ENCODE results near the gene PGGT1B. TPM values are rescaled to one million over a fixed set of nuclear protein-coding genes. Genes with fewer than 3 reads are reported as not detected.

Gene PGGT1B
- total and polyA plus RNA-seq, 4 donors = 3.7 to 45.5 (median 20.7) TPM

DNA sequence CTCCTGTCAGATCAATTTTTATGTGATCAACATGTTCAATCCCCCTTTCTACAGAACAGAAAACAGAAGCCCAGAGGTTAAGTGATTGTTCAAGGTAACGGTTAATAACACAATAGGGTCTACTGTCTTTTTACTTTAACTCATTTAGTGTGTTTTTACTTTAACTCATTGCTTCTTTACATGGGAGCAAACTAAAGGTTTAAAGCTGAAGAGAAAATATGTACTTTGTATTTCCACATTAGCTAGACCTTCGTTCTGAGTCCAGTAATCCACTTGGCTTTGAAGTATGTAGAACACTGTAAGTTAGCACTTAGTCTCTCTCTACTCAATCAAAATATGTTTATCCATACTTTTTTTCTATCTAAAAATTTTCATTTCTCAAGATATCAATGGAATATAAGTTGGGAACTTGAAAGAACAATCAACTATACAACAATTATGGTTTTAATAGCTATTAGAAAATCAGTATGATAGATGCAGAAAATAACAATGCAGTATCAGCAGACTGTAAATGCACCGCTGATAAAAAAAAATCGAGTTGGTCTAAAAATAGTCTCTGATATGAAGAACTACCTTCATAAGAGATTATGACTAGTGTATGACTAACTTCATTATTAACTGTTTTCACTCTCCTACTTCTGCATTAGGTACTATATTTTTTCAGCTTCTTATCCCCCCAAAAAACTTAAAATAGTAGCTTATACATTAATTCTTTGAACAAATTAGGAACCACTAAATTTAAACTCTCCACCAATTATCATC is 20.6 kb downstream of the PGGT1B start:
- Histone ChIP-seq H3K4me1 (ENCODE audit: control insufficient read depth in 1 of 2, insufficient read depth in 2 of 2, low read length in 2 of 2) (peaks cover 0 to 3% of the 10 kb centered on the region in 2 donors), H3K4me3 (ENCODE audit: low read length in 2 of 2) (no peak overlapping the region), H3K27me3 (ENCODE audit: control insufficient read depth in 1 of 2, insufficient read depth in 2 of 2, low read length in 1 of 2) (no peaks in the 10 kb centered on the region), H3K27ac (ENCODE audit: low read depth in 1 of 2, low read length in 2 of 2) (no peak overlapping the region), H3K9me3 (ENCODE audit: control insufficient read depth, low read length) (no peaks in the 10 kb centered on the region), H3K36me3 (ENCODE audit: control insufficient read depth in 1 of 2, insufficient read depth in 2 of 2, low read length in 1 of 2) (no peaks in the 10 kb centered on the region)
- DNase-seq (no peak), ATAC-seq (ENCODE audit: low FRiP score) (no peak)
- intact Hi-C loops (cut with DNase I) = loop anchor here (5.0 to 10.0 kb wide), 2 partner anchors 75 to 77 kb away; partner anchors contain the start of gene TRIM36 (in 2 of the 2)
- WGBS, 2 donors = 37 to 41% methylated on average over 4 of the region's 4 CpGs

DNA sequence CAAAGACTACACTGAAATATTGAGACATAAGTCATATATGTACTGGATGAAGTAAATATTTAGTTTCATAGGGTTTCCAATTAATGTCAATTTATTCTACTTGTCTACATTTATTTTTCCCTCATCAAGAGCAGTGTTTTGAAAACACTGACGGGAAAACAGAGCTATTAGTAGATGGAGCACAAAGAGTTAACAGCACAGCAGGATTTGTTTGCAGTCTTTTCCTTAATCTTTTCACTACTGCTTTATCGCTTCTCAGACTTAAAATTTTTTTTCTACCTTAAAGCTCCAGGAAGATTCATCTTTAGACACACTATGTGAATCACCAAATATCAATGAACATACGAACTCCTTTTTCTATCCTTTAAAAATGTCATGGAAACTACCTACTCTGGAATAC is 25.6 kb downstream of the PGGT1B start:
- Histone ChIP-seq H3K27me3 (ENCODE audit: control insufficient read depth in 1 of 2, insufficient read depth in 2 of 2, low read length in 1 of 2) (no peaks in the 10 kb centered on the region), H3K4me3 (ENCODE audit: low read length in 2 of 2) (no peak overlapping the region), H3K36me3 (ENCODE audit: control insufficient read depth in 1 of 2, insufficient read depth in 2 of 2, low read length in 1 of 2) (no peaks in the 10 kb centered on the region), H3K27ac (ENCODE audit: low read depth in 1 of 2, low read length in 2 of 2) (no peak overlapping the region), H3K9me3 (ENCODE audit: control insufficient read depth, low read length) (no peaks in the 10 kb centered on the region), H3K4me1 (ENCODE audit: control insufficient read depth in 1 of 2, insufficient read depth in 2 of 2, low read length in 2 of 2) (peaks cover 0 to 2% of the 10 kb centered on the region in 2 donors)
- intact Hi-C loops (cut with DNase I) = no loop called here
- DNase-seq = no peak
- ATAC-seq (ENCODE audit: low FRiP score) = no peak
- WGBS, 2 donors = 85 to 89% methylated on average over 3 of the region's 3 CpGs

DNA sequence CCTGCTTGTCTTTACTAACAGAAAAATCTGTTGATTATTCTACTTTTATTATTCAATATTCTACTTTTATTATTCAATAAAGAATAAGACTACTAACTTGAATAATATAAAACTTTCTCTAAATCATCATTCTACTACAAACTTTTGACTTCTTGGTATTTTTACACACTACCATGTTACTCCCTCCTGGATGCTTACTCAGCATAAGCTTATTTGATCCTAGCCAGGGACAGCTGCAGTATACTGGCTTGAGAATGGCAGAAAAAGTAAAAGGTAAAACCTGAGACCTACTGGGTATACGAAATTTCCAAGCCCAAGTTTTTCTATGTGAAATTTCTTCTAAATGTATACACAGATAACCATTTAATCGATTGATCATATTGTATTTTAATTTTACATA is 26.1 kb downstream of the PGGT1B start:
- intact Hi-C loops (cut with DNase I) = no loop called here
- ATAC-seq (ENCODE audit: low FRiP score) (no peak), DNase-seq (no peak)
- Histone ChIP-seq H3K27me3 (ENCODE audit: control insufficient read depth in 1 of 2, insufficient read depth in 2 of 2, low read length in 1 of 2) (no peaks in the 10 kb centered on the region), H3K4me1 (ENCODE audit: control insufficient read depth in 1 of 2, insufficient read depth in 2 of 2, low read length in 2 of 2) (peaks cover 0 to 2% of the 10 kb centered on the region in 2 donors), H3K27ac (ENCODE audit: low read depth in 1 of 2, low read length in 2 of 2) (no peak overlapping the region), H3K9me3 (ENCODE audit: control insufficient read depth, low read length) (no peaks in the 10 kb centered on the region), H3K4me3 (ENCODE audit: low read length in 2 of 2) (no peak overlapping the region), H3K36me3 (ENCODE audit: control insufficient read depth in 1 of 2, insufficient read depth in 2 of 2, low read length in 1 of 2) (no peaks in the 10 kb centered on the region)
- 92 to 98% methylated on average over 2 of the region's 2 CpGs for WGBS, 2 donors

DNA sequence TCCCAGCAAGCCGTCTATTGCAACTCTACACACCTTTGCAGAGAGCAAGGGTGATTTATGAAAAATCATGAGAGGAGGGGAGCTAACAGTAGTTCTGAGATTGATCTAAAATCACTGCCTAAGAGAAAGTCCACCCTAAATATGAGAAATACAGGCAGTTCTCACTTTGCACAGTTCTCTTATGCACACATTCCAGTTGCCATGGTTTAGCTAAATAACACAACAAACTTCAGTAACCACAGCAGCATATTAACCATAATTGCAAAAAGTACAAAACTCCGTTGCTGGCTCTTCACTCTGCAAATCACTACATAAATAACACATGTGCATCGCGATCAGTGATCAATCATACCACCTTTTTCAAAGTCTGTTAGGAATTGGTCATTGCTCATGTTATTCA is 31.1 kb downstream of the PGGT1B start:
- peaks cover 2 to 9% of the 10 kb centered on the region in 2 donors for H3K36me3 ChIP-seq (ENCODE audit: control insufficient read depth in 1 of 2, insufficient read depth in 2 of 2, low read length in 1 of 2)
- WGBS, 2 donors = 77 to 87% methylated on average over 4 of the region's 4 CpGs
- H3K9me3 ChIP-seq (ENCODE audit: control insufficient read depth, low read length) = no peaks in the 10 kb centered on the region

DNA sequence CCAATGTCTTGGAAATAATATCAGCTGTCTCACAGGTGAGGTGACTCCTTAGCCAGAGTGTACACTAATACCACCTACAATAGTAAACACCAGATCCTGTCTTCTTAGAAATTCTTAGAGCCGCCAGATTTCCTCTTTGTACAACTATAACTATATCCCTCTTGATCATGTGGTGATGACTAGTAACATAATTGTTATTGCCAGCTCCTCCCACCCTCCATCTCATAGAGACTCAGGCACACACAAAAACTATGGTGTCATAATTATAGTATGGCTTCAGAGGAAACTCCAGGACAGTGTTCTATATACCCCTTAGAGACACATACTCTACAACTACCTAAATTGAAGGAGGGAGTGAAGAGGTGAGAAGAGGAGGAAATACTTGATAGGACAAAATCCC is 33.1 kb downstream of the PGGT1B start:
- no peaks in the 10 kb centered on the region for H3K9me3 ChIP-seq (ENCODE audit: control insufficient read depth, low read length)
- WGBS, 2 donors = 95% methylated on average over 1 of the region's 1 CpG
- no peaks in the 10 kb centered on the region for H3K4me1 ChIP-seq (ENCODE audit: control insufficient read depth in 1 of 2, insufficient read depth in 2 of 2, low read length in 2 of 2)
- H3K36me3 ChIP-seq (ENCODE audit: control insufficient read depth in 1 of 2, insufficient read depth in 2 of 2, low read length in 1 of 2) = peaks cover 2 to 9% of the 10 kb centered on the region in 2 donors
- ATAC-seq (ENCODE audit: low FRiP score) (no peak), DNase-seq (no peak)
- H3K4me3 ChIP-seq (ENCODE audit: low read length in 2 of 2) = no peak overlapping the region
- intact Hi-C loops (cut with DNase I) = no loop called here
- H3K27me3 ChIP-seq (ENCODE audit: control insufficient read depth in 1 of 2, insufficient read depth in 2 of 2, low read length in 1 of 2) = no peaks in the 10 kb centered on the region
- no peak overlapping the region for H3K27ac ChIP-seq (ENCODE audit: low read depth in 1 of 2, low read length in 2 of 2)

More for the DNA sequence above, 31.1 kb downstream of the PGGT1B start:
- ATAC-seq (ENCODE audit: low FRiP score) (no peak), DNase-seq (no peak)
- H3K27ac ChIP-seq (ENCODE audit: low read depth in 1 of 2, low read length in 2 of 2) = no peak overlapping the region
- no peak overlapping the region for H3K4me3 ChIP-seq (ENCODE audit: low read length in 2 of 2)
- intact Hi-C loops (cut with DNase I) = no loop called here
- no peaks in the 10 kb centered on the region for H3K27me3 ChIP-seq (ENCODE audit: control insufficient read depth in 1 of 2, insufficient read depth in 2 of 2, low read length in 1 of 2)
- peaks cover 0 to 2% of the 10 kb centered on the region in 2 donors for H3K4me1 ChIP-seq (ENCODE audit: control insufficient read depth in 1 of 2, insufficient read depth in 2 of 2, low read length in 2 of 2)

DNA sequence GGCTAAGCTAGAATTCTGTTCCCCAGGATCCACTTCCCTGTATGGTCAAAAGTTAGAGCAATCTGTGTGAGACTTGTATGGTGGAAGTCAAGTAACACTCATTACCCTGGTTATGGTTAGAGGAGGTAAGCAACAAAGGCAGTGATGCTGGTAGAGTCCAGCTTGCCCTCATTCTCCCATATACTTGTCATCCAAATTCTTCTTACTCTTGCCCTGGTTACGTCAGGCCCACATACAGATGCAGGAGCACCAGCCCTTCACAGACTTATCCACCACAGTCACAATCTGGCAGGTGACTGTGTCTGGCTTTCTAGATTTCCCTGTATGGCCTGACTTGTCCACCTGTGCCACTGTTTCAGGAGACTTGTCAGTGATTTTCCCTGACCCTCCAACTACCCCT is 35.4 kb downstream of the PGGT1B start:
- 90 to 92% methylated on average over 1 of the region's 1 CpG for WGBS, 2 donors
- Histone ChIP-seq H3K9me3 (ENCODE audit: control insufficient read depth, low read length) (no peaks in the 10 kb centered on the region), H3K4me3 (ENCODE audit: low read length in 2 of 2) (no peak overlapping the region), H3K4me1 (ENCODE audit: control insufficient read depth in 1 of 2, insufficient read depth in 2 of 2, low read length in 2 of 2) (peaks cover 0 to 5% of the 10 kb centered on the region in 2 donors), H3K27me3 (ENCODE audit: control insufficient read depth in 1 of 2, insufficient read depth in 2 of 2, low read length in 1 of 2) (no peaks in the 10 kb centered on the region), H3K36me3 (ENCODE audit: control insufficient read depth in 1 of 2, insufficient read depth in 2 of 2, low read length in 1 of 2) (peaks cover 2 to 9% of the 10 kb centered on the region in 2 donors), H3K27ac (ENCODE audit: low read depth in 1 of 2, low read length in 2 of 2) (no peak overlapping the region)
- DNase-seq (no peak), ATAC-seq (ENCODE audit: low FRiP score) (no peak)
- intact Hi-C loops (cut with DNase I) = no loop called here

DNA sequence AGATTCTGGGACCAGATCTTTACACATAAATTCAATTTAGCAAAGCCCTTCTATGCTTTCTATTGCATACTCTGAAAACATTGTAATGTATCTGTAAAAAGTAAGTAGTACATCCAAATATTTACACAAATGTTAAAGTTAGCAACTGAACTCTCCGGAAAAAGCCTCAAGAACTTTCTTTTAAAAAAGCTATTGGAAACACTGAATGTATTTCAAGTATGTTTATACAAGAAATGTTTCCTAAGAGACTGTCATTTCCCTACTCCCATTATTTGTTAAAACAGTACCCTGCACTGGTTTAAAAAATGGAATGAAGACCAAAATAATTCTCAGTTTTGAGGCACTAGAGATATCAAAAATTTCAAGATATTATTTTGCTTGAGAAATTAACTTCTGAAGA is 48.1 kb downstream of the PGGT1B start:
- Histone ChIP-seq H3K27me3 (ENCODE audit: control insufficient read depth in 1 of 2, insufficient read depth in 2 of 2, low read length in 1 of 2) (no peaks in the 10 kb centered on the region), H3K4me1 (ENCODE audit: control insufficient read depth in 1 of 2, insufficient read depth in 2 of 2, low read length in 2 of 2) (peaks cover 0 to 5% of the 10 kb centered on the region in 2 donors), H3K9me3 (ENCODE audit: control insufficient read depth, low read length) (no peaks in the 10 kb centered on the region), H3K36me3 (ENCODE audit: control insufficient read depth in 1 of 2, insufficient read depth in 2 of 2, low read length in 1 of 2) (no peaks in the 10 kb centered on the region), H3K4me3 (ENCODE audit: low read length in 2 of 2) (no peak overlapping the region), H3K27ac (ENCODE audit: low read depth in 1 of 2, low read length in 2 of 2) (no peak overlapping the region)
- DNase-seq (no peak), ATAC-seq (ENCODE audit: low FRiP score) (no peak)
- intact Hi-C loops (cut with DNase I) = no loop called here
- 6 to 10% methylated on average over 1 of the region's 1 CpG for WGBS, 2 donors

DNA sequence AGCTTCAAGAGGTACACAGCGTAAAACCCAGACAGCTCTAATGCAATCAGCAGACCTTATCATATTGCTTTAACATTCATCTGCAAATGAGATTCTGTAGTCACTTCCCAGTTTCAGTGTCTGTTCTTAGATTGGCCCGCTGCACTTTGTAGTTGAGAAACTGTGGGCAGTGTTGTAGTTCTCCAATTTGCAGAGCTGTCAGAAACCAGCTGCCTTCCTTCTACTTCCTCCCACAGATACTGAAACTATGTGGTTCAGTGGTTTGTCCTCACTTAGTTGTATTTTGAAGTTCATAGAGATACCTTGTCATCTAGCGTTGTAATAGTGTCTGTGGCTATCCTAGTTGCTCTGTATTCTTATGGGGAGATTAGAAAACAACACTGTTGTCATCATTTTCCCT is 53.4 kb downstream of the PGGT1B start:
- intact Hi-C loops (cut with DNase I) = no loop called here
- H3K27me3 ChIP-seq (ENCODE audit: control insufficient read depth in 1 of 2, insufficient read depth in 2 of 2, low read length in 1 of 2) = no peaks in the 10 kb centered on the region
- no peaks in the 10 kb centered on the region for H3K9me3 ChIP-seq (ENCODE audit: control insufficient read depth, low read length)
- 90 to 94% methylated on average over 3 of the region's 3 CpGs for WGBS, 2 donors
- ATAC-seq (ENCODE audit: low FRiP score) (peak; percentile 26), DNase-seq (no peak)
- H3K4me3 ChIP-seq (ENCODE audit: low read length in 2 of 2) = no peak overlapping the region
- H3K27ac ChIP-seq (ENCODE audit: low read depth in 1 of 2, low read length in 2 of 2) = no peak overlapping the region
- H3K4me1 ChIP-seq (ENCODE audit: control insufficient read depth in 1 of 2, insufficient read depth in 2 of 2, low read length in 2 of 2) = peaks cover 0 to 5% of the 10 kb centered on the region in 2 donors
- H3K36me3 ChIP-seq (ENCODE audit: control insufficient read depth in 1 of 2, insufficient read depth in 2 of 2, low read length in 1 of 2) = no peaks in the 10 kb centered on the region

DNA sequence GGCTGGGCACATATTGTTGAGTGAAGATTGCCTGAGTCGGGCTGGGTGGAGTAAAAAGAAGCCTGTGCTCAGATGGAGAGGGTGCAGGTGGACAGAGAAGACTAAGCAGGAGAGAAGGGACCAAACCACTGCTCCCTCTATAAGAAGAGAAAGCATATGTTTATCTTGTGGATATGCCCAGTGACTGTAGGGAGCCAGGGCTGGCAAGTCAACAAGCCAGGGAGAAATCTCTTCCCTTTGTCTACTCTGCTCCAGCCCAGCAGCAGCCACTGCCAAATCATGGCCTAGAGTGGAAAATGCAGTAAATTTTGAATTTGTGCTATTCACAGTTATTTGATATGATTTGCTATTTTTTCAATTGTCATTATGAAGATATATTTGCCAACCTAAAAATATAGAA is 59.7 kb downstream of the PGGT1B start:
- intact Hi-C loops (cut with DNase I) = no loop called here
- H3K27ac ChIP-seq (ENCODE audit: low read depth in 1 of 2, low read length in 2 of 2) = no peak overlapping the region
- no peak overlapping the region for H3K4me3 ChIP-seq (ENCODE audit: low read length in 2 of 2)
- no peaks in the 10 kb centered on the region for H3K27me3 ChIP-seq (ENCODE audit: control insufficient read depth in 1 of 2, insufficient read depth in 2 of 2, low read length in 1 of 2)
- DNase-seq (no peak), ATAC-seq (ENCODE audit: low FRiP score) (no peak)
- 30 to 45% methylated on average over 1 of the region's 1 CpG for WGBS, 2 donors
- H3K36me3 ChIP-seq (ENCODE audit: control insufficient read depth in 1 of 2, insufficient read depth in 2 of 2, low read length in 1 of 2) = no peaks in the 10 kb centered on the region
- H3K4me1 ChIP-seq (ENCODE audit: control insufficient read depth in 1 of 2, insufficient read depth in 2 of 2, low read length in 2 of 2) = no peaks in the 10 kb centered on the region
- H3K9me3 ChIP-seq (ENCODE audit: control insufficient read depth, low read length) = no peaks in the 10 kb centered on the region

Data from aorta (tissue), 5 donors.